Smooth muscle cell (in vitro differentiated cells): ENCODE measurements around the gene CA12. TPM values are rescaled to one million over a fixed set of nuclear protein-coding genes. Genes with fewer than 3 reads are reported as not detected.
"Not testable (repeated sequence)": the region's sequence is repeated elsewhere in the genome, so short reads cannot be mapped to it uniquely, and the experiment has no call there.

Experiments
- DNase-seq: peaks from one replicate; lab custom pipeline; 2025; ENCODE audit not compliant: unreplicated experiment; lab: John Stamatoyannopoulos, UW
- H2AFZ ChIP-seq: fragments of 200-600 bp; sonication (generic); 2 replicates; pipeline ENCODE4 v1.6.0; 2016; ENCODE audit warnings: antibody characterized with exemption, low read depth, mild to moderate bottlenecking
- H3F3A ChIP-seq: fragments of 200-600 bp; sonication (generic); 2 replicates; pipeline ENCODE4 v1.6.0; 2017; ENCODE audit warnings: antibody characterized with exemption, low read depth
- H3K27ac ChIP-seq: fragments of 200-600 bp; sonication (generic); 2 replicates; pipeline ENCODE4 v1.5.1; 2016; ENCODE audit warnings: low read depth, mild to moderate bottlenecking
- H3K27me3 ChIP-seq: fragments of 200-600 bp; sonication (generic); 2 replicates; pipeline ENCODE4 v1.6.1; 2016; ENCODE audit warnings: low read depth, mild to moderate bottlenecking
- H3K36me3 ChIP-seq: fragments of 200-600 bp; sonication (generic); 2 replicates; pipeline ENCODE4 v1.5.1; 2016; ENCODE audit warnings: low read depth
- H3K4me1 ChIP-seq: fragments of 200-600 bp; sonication (generic); 2 replicates; pipeline ENCODE4 v1.5.1; 2016; ENCODE audit warnings: low read depth
- H3K4me2 ChIP-seq: fragments of 200-600 bp; sonication (generic); 2 replicates; pipeline ENCODE4 v1.6.0; 2016; ENCODE audit warnings: mild to moderate bottlenecking
- H3K4me3 ChIP-seq: fragments of 200-600 bp; sonication (generic); 2 replicates; pipeline ENCODE4 v1.5.1; 2016; ENCODE audit warnings: mild to moderate bottlenecking
- H3K79me2 ChIP-seq: fragments of 200-600 bp; sonication (generic); 2 replicates; pipeline ENCODE4 v1.6.0; 2016; ENCODE audit warnings: low read depth, mild to moderate bottlenecking
- H3K9ac ChIP-seq: fragments of 200-600 bp; sonication (generic); 2 replicates; pipeline ENCODE4 v1.6.0; 2016; ENCODE audit warnings: low read depth
- H3K9me3 ChIP-seq: fragments of 200-600 bp; sonication (generic); replicated peaks from 2 replicates; pipeline ENCODE4 v1.5.1; 2016; ENCODE audit warnings: low read depth
- H4K20me1 ChIP-seq: fragments of 200-600 bp; sonication (generic); 2 replicates; pipeline ENCODE4 v1.6.0; 2016; ENCODE audit warnings: low read depth
- CTCF ChIP-seq: fragments of 200-600 bp; sonication (generic); IDR thresholded peaks from 2 replicates; pipeline ENCODE4 v1.5.1; 2017; ENCODE audit warnings: borderline replicate concordance, mild to moderate bottlenecking, antibody characterized with exemption; ENCODE audit not compliant: insufficient read depth, poor library complexity, severe bottlenecking
- WGBS: methylation state at CpG from one replicate; pipeline ENCODE4 v1.1.7; 2016; ENCODE audit warnings: low lambda C conversion rate; 5-methylcytosine and 5-hydroxymethylcytosine counted together
- polyA plus RNA-seq: library from polyadenylated mRNA; unstranded; fragments of >200 nt; fragmentation: Nextera tagmentation; extraction: Ambion mirVana; gene quantifications from 2 replicates; pipeline ENCODE4 v1.2.1, GENCODE V29; 2016
- total RNA-seq: library from RNA; depleted of rRNA; stranded (reverse); fragments of >200 nt; gene quantifications from 2 replicates; pipeline ENCODE4 v1.2.3, GENCODE V29; 2014

CA12 gene
- total and polyA plus RNA-seq, 2 experiments from 2014 or later: 13.5 to 14.0 TPM

GRCh38 chr15:63323798-63324563 is 57.7 kb downstream of the CA12 start:
- no peak for DNase-seq
- no peaks in the 10 kb centered on the region for H3K9me3 ChIP-seq

GRCh38 chr15:63322541-63322940 is 59.1 kb downstream of the CA12 start:
- Histone ChIP-seq H3K27me3 (no peaks in the 10 kb centered on the region), H3K4me3 (no peak overlapping the region), H4K20me1 (no peaks in the 10 kb centered on the region), H3K4me1 (no peaks in the 10 kb centered on the region), H2AFZ (no peak overlapping the region), H3K79me2 (no peaks in the 10 kb centered on the region), H3K36me3 (no peaks in the 10 kb centered on the region), H3F3A (no peaks in the 10 kb centered on the region), H3K9ac (no peak overlapping the region), H3K9me3 (no peaks in the 10 kb centered on the region), H3K4me2 (no peak overlapping the region), H3K27ac (no peak overlapping the region)
- no peak for DNase-seq
- no peak for TF ChIP-seq CTCF
- 62% methylated on average over 4 of the region's 4 CpGs for WGBS

More at GRCh38 chr15:63323798-63324563, 57.7 kb downstream of the CA12 start:
- H3K36me3 ChIP-seq: no peaks in the 10 kb centered on the region
- no peak overlapping the region for H3K27ac ChIP-seq
- no peak overlapping the region for H3K4me3 ChIP-seq
- H3K27me3 ChIP-seq: no peaks in the 10 kb centered on the region
- WGBS: 88% methylated on average over 9 of the region's 9 CpGs
- H3K4me2 ChIP-seq: no peak overlapping the region
- no peaks in the 10 kb centered on the region for H4K20me1 ChIP-seq
- H3K4me1 ChIP-seq: no peaks in the 10 kb centered on the region
- no peak overlapping the region for H3K9ac ChIP-seq
- no peaks in the 10 kb centered on the region for H3K79me2 ChIP-seq
- no peaks in the 10 kb centered on the region for H3F3A ChIP-seq
- no peak for TF ChIP-seq CTCF
- H2AFZ ChIP-seq: no peak overlapping the region

DNA sequence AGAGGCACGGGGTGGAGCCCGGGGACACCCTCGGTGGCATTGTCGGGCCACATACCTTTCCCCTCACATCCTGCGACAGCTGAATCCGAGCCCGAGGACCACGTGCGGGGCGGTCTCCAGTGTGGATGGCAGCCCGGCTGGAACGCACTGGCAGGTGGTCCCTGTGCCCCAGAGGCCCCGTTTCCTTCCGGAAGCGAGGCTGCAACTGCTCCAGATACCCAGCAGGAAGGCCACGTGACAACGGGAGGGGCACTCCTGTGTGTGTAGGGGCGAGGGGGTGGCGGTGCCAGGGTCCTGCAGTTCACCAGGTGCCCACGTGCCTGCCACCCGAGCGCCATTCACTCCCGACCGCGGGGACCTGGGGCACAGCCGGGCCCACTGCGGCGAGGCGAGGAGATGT is 60.2 kb downstream of the CA12 start:
- no peaks in the 10 kb centered on the region for H3K36me3 ChIP-seq
- no peak for TF ChIP-seq CTCF

GRCh38 chr15:63320981-63321380 is 60.7 kb downstream of the CA12 start:
- not testable (repeated sequence) for H3K4me3 ChIP-seq, H3K27me3 ChIP-seq, DNase-seq, H3K9me3 ChIP-seq, H3K27ac ChIP-seq, H3K36me3 ChIP-seq, H3K4me1 ChIP-seq, H2AFZ ChIP-seq, H3F3A ChIP-seq, H3K9ac ChIP-seq, H3K79me2 ChIP-seq, H3K4me2 ChIP-seq, H4K20me1 ChIP-seq
- 94% methylated on average over 11 of the region's 11 CpGs for WGBS

More for the DNA sequence above, 60.2 kb downstream of the CA12 start:
- H3K4me2 ChIP-seq: no peak overlapping the region
- no peak overlapping the region for H3K4me3 ChIP-seq
- no peaks in the 10 kb centered on the region for H3K79me2 ChIP-seq
- no peaks in the 10 kb centered on the region for H4K20me1 ChIP-seq
- H3F3A ChIP-seq: no peaks in the 10 kb centered on the region
- no peak for DNase-seq
- no peak overlapping the region for H3K9ac ChIP-seq
- H3K9me3 ChIP-seq: no peaks in the 10 kb centered on the region
- H2AFZ ChIP-seq: no peak overlapping the region
- H3K27me3 ChIP-seq: no peaks in the 10 kb centered on the region
- 97% methylated on average over 29 of the region's 29 CpGs for WGBS
- H3K4me1 ChIP-seq: no peaks in the 10 kb centered on the region
- H3K27ac ChIP-seq: no peak overlapping the region

GRCh38 chr15:63320446-63320845 is 61.2 kb downstream of the CA12 start:
- not testable (repeated sequence) for H3K27ac ChIP-seq, H3K4me1 ChIP-seq, H4K20me1 ChIP-seq, H3K36me3 ChIP-seq, H3K4me2 ChIP-seq, H2AFZ ChIP-seq, H3K4me3 ChIP-seq, H3K9ac ChIP-seq, H3K9me3 ChIP-seq, DNase-seq, H3K27me3 ChIP-seq, H3K79me2 ChIP-seq, H3F3A ChIP-seq
- WGBS: 94% methylated on average over 10 of the region's 10 CpGs
